Transverse colon (tissue), 4 donors: ENCODE results near the gene LRRC36.

Experiments used
- EP300 ChIP-seq: sonication (generic); formaldehyde crosslinking; IDR thresholded peaks from one replicate; pipeline ENCODE4 v1.6.1; 2017; ENCODE audit warnings: antibody characterized with exemption, low read depth
- POLR2A ChIP-seq: fragments of 450-650 bp; IDR thresholded peaks from one replicate; pipeline ENCODE4 v1.6.1; 2016; ENCODE audit warnings: antibody characterized with exemption, mild to moderate bottlenecking, moderate library complexity
- POLR2AphosphoS5 ChIP-seq, 3 donors: sonication (generic); formaldehyde crosslinking; IDR thresholded peaks; one replicate each; pipeline ENCODE4 v1.6.1; 2016; ENCODE audit warnings: antibody characterized with exemption in 3 of 3
- TF ChIP-seq, protein P1 (sequence below), 5 experiments: fragments of 200-600 bp in 3 of 5; fragments of 450-650 bp in 2 of 5; sonication (generic) in 3 of 5; IDR thresholded peaks; 1 replicate in 2 of 5; 2 replicates in 3 of 5; pipeline ENCODE4 v1.5.1; 2016 to 2017; ENCODE audit warnings: antibody characterized with exemption in 5 of 5, inconsistent platforms in 3 of 5, mild to moderate bottlenecking in 2 of 5, moderate library complexity in 1 of 5

DNA sequence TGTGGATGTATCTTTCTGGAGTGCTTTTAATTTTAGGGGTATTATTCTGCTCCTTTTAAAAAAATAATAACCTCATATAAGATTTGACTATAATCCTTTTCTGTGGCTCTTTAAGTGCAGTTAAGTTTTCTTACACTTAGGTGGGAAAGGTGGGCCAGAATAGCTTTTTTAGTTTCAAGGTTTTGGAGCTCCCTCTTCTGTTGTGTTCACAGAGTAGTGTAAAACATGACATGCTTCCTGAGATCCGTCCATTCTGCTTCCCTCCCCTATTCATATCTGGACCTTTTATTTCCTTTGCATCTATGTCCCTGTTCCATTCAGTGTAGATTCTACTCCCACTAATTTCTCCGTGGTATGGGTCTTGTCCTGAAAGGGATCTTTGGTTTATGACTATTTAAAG is 12.8 kb downstream of the LRRC36 start:
- TF ChIP-seq, protein P1, sequence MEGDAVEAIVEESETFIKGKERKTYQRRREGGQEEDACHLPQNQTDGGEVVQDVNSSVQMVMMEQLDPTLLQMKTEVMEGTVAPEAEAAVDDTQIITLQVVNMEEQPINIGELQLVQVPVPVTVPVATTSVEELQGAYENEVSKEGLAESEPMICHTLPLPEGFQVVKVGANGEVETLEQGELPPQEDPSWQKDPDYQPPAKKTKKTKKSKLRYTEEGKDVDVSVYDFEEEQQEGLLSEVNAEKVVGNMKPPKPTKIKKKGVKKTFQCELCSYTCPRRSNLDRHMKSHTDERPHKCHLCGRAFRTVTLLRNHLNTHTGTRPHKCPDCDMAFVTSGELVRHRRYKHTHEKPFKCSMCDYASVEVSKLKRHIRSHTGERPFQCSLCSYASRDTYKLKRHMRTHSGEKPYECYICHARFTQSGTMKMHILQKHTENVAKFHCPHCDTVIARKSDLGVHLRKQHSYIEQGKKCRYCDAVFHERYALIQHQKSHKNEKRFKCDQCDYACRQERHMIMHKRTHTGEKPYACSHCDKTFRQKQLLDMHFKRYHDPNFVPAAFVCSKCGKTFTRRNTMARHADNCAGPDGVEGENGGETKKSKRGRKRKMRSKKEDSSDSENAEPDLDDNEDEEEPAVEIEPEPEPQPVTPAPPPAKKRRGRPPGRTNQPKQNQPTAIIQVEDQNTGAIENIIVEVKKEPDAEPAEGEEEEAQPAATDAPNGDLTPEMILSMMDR (IDR thresholded peaks at IDR 0.05) = no peak
- no peak for TF ChIP-seq EP300
- no peak for TF ChIP-seq POLR2A
- no peak for TF ChIP-seq POLR2AphosphoS5 (IDR thresholded peaks at IDR 0.05)
